ENCODE data around the gene PSMG4.

PSMG4 gene

GRCh38 chr6:3311826-3312225 is 53.1 kb downstream of the PSMG4 start:
- Histone ChIP-seq H3K9me2 (replicated peaks; ENCODE audit: control insufficient read depth, low read length) (no peaks in the 10 kb centered on the region), H3K4me1 (ENCODE audit: control insufficient read depth, low read length) (no peaks in the 10 kb centered on the region; the same call in 1 of the 2 replicates), H3K4me2 (ENCODE audit: low read length) (no peak overlapping the region), H3F3A (ENCODE audit: control insufficient read depth, insufficient read depth) (no peaks in the 10 kb centered on the region), H3K27ac (ENCODE audit: low read depth, low read length) (no peak overlapping the region), H3K9me3 (ENCODE audit: control insufficient read depth, insufficient read depth, low read length) (no peaks in the 10 kb centered on the region), H3K36me3 (ENCODE audit: control insufficient read depth, low read length) (no peaks in the 10 kb centered on the region), H3K27me3 (ENCODE audit: control insufficient read depth, low read length) (peaks cover 11% of the 10 kb centered on the region; the same call in 1 of the 2 replicates), H3K4me3 (ENCODE audit: low read length) (no peak overlapping the region), H4K20me1 (ENCODE audit: control insufficient read depth, insufficient read depth, low read depth, low read length) (no peaks in the 10 kb centered on the region), H3K79me2 (ENCODE audit: control insufficient read depth, low read length) (no peaks in the 10 kb centered on the region)
- TF ChIP-seq CTCF (IDR thresholded peaks at IDR 0.05; ENCODE audit: low read depth, low read length, poor library complexity, severe bottlenecking): no peak
- TF ChIP-seq EZH2phosphoT487 (IDR thresholded peaks at IDR 0.05; ENCODE audit: borderline replicate concordance, low read length): no peak

- no peaks in the 10 kb centered on the region for H3F3A ChIP-seq (ENCODE audit: control insufficient read depth, insufficient read depth)
- H4K20me1 ChIP-seq (ENCODE audit: control insufficient read depth, insufficient read depth, low read depth, low read length): no peaks in the 10 kb centered on the region
- H3K4me3 ChIP-seq (ENCODE audit: low read length): no peak overlapping the region
- no peaks in the 10 kb centered on the region; the same call in 1 of the 2 replicates for H3K4me1 ChIP-seq (ENCODE audit: control insufficient read depth, low read length)
- no peaks in the 10 kb centered on the region for H3K36me3 ChIP-seq (ENCODE audit: control insufficient read depth, low read length)
- no peaks in the 10 kb centered on the region for H3K9me2 ChIP-seq (replicated peaks; ENCODE audit: control insufficient read depth, low read length)
- H3K27ac ChIP-seq (ENCODE audit: low read depth, low read length): no peak overlapping the region
- no peak overlapping the region for H3K4me2 ChIP-seq (ENCODE audit: low read length)
- H3K27me3 ChIP-seq (ENCODE audit: control insufficient read depth, low read length): peaks cover 11% of the 10 kb centered on the region; the same call in 1 of the 2 replicates
- TF ChIP-seq EZH2phosphoT487 (IDR thresholded peaks at IDR 0.05; ENCODE audit: borderline replicate concordance, low read length) (no peak), CTCF (IDR thresholded peaks at IDR 0.05; ENCODE audit: low read depth, low read length, poor library complexity, severe bottlenecking) (no peak)
- H3K79me2 ChIP-seq (ENCODE audit: control insufficient read depth, low read length): no peaks in the 10 kb centered on the region
- no peaks in the 10 kb centered on the region for H3K9me3 ChIP-seq (ENCODE audit: control insufficient read depth, insufficient read depth, low read length)
Observed at GRCh38 chr6:3312604-3313231, 54.0 kb downstream of the PSMG4 start.

GRCh38 chr6:3314176-3314575 is 55.4 kb downstream of the PSMG4 start:
- TF ChIP-seq EZH2phosphoT487 (IDR thresholded peaks at IDR 0.05; ENCODE audit: borderline replicate concordance, low read length): no peak
- no peak for TF ChIP-seq CTCF (IDR thresholded peaks at IDR 0.05; ENCODE audit: low read depth, low read length, poor library complexity, severe bottlenecking)
- H3K4me1 ChIP-seq (ENCODE audit: control insufficient read depth, low read length): no peaks in the 10 kb centered on the region; the same call in 1 of the 2 replicates
- no peak overlapping the region for H3K4me3 ChIP-seq (ENCODE audit: low read length)
- H4K20me1 ChIP-seq (ENCODE audit: control insufficient read depth, insufficient read depth, low read depth, low read length): no peaks in the 10 kb centered on the region
- no peaks in the 10 kb centered on the region for H3K36me3 ChIP-seq (ENCODE audit: control insufficient read depth, low read length)
- no peak overlapping the region for H3K27ac ChIP-seq (ENCODE audit: low read depth, low read length)
- H3K9me2 ChIP-seq (replicated peaks; ENCODE audit: control insufficient read depth, low read length): no peaks in the 10 kb centered on the region
- H3K4me2 ChIP-seq (ENCODE audit: low read length): no peak overlapping the region
- no peaks in the 10 kb centered on the region for H3K79me2 ChIP-seq (ENCODE audit: control insufficient read depth, low read length)
- H3K9me3 ChIP-seq (ENCODE audit: control insufficient read depth, insufficient read depth, low read length): no peaks in the 10 kb centered on the region
- H3F3A ChIP-seq (ENCODE audit: control insufficient read depth, insufficient read depth): no peaks in the 10 kb centered on the region
- H3K27me3 ChIP-seq (ENCODE audit: control insufficient read depth, low read length): peaks cover 16% of the 10 kb centered on the region
